Measurements from ENCODE around the gene MYLK.

MYLK gene

GRCh38 chr3:123876858-123877257 is 7.3 kb downstream of the MYLK start:
- Histone ChIP-seq H3K27me3 (replicated peaks; ENCODE audit: control insufficient read depth, insufficient read depth, low read length) (no peaks in the 10 kb centered on the region; the same call in 1 of the 2 replicates), H3K4me3 (replicated peaks; ENCODE audit: low read depth, low read length) (no peak overlapping the region), H3K36me3 (ENCODE audit: control insufficient read depth, insufficient read depth, low read length) (no peaks in the 10 kb centered on the region)
- TF ChIP-seq CTCF (IDR thresholded peaks at IDR 0.05; ENCODE audit: insufficient read depth, low read length, poor library complexity, severe bottlenecking), result peak; percentile 42
- DNase-seq (ENCODE audit: extremely low read depth, insufficient read length), result no peak

- no peak for DNase-seq (ENCODE audit: extremely low read depth, insufficient read length)
Observed at GRCh38 chr3:123872621-123873020, 11.5 kb downstream of the MYLK start.

GRCh38 chr3:123871946-123872345 is 12.2 kb downstream of the MYLK start:
- Histone ChIP-seq H3K36me3 (ENCODE audit: control insufficient read depth, insufficient read depth, low read length) (no peaks in the 10 kb centered on the region), H3K4me3 (replicated peaks; ENCODE audit: low read depth, low read length) (no peak overlapping the region), H3K27me3 (replicated peaks; ENCODE audit: control insufficient read depth, insufficient read depth, low read length) (no peaks in the 10 kb centered on the region)
- no peak for DNase-seq (ENCODE audit: extremely low read depth, insufficient read length)
- TF ChIP-seq CTCF (IDR thresholded peaks at IDR 0.05; ENCODE audit: insufficient read depth, low read length, poor library complexity, severe bottlenecking), result no peak

More at GRCh38 chr3:123872621-123873020, 11.5 kb downstream of the MYLK start:
- Histone ChIP-seq H3K36me3 (ENCODE audit: control insufficient read depth, insufficient read depth, low read length) (no peaks in the 10 kb centered on the region), H3K4me3 (replicated peaks; ENCODE audit: low read depth, low read length) (no peak overlapping the region), H3K27me3 (replicated peaks; ENCODE audit: control insufficient read depth, insufficient read depth, low read length) (no peaks in the 10 kb centered on the region)
- no peak for TF ChIP-seq CTCF (IDR thresholded peaks at IDR 0.05; ENCODE audit: insufficient read depth, low read length, poor library complexity, severe bottlenecking)

- DNase-seq (ENCODE audit: extremely low read depth, insufficient read length), result no peak
- no peak for TF ChIP-seq CTCF (IDR thresholded peaks at IDR 0.05; ENCODE audit: insufficient read depth, low read length, poor library complexity, severe bottlenecking)
- H3K36me3 ChIP-seq (ENCODE audit: control insufficient read depth, insufficient read depth, low read length), result no peaks in the 10 kb centered on the region
- H3K4me3 ChIP-seq (replicated peaks; ENCODE audit: low read depth, low read length), result no peak overlapping the region
- no peaks in the 10 kb centered on the region for H3K27me3 ChIP-seq (replicated peaks; ENCODE audit: control insufficient read depth, insufficient read depth, low read length)
Observed at GRCh38 chr3:123870033-123870432, 14.1 kb downstream of the MYLK start.

GRCh38 chr3:123869165-123869564 is 15.0 kb downstream of the MYLK start:
- DNase-seq (ENCODE audit: extremely low read depth, insufficient read length), result no peak
- Histone ChIP-seq H3K27me3 (replicated peaks; ENCODE audit: control insufficient read depth, insufficient read depth, low read length) (no peaks in the 10 kb centered on the region), H3K4me3 (replicated peaks; ENCODE audit: low read depth, low read length) (no peak overlapping the region), H3K36me3 (ENCODE audit: control insufficient read depth, insufficient read depth, low read length) (no peaks in the 10 kb centered on the region)
- TF ChIP-seq CTCF (IDR thresholded peaks at IDR 0.05; ENCODE audit: insufficient read depth, low read length, poor library complexity, severe bottlenecking), result no peak

- no peaks in the 10 kb centered on the region for H3K27me3 ChIP-seq (replicated peaks; ENCODE audit: control insufficient read depth, insufficient read depth, low read length)
- no peaks in the 10 kb centered on the region for H3K36me3 ChIP-seq (ENCODE audit: control insufficient read depth, insufficient read depth, low read length)
- DNase-seq (ENCODE audit: extremely low read depth, insufficient read length), result no peak
- no peak for TF ChIP-seq CTCF (IDR thresholded peaks at IDR 0.05; ENCODE audit: insufficient read depth, low read length, poor library complexity, severe bottlenecking)
- no peak overlapping the region for H3K4me3 ChIP-seq (replicated peaks; ENCODE audit: low read depth, low read length)
Observed at GRCh38 chr3:123864706-123865105, 19.4 kb downstream of the MYLK start.

Measured in GM06990 (cell line).